GM12892 (cell line): ENCODE results near the gene DLGAP5. TPM values are rescaled to one million over a fixed set of nuclear protein-coding genes. Genes with fewer than 3 reads are reported as not detected.

Experiments used
- DNase-seq: peaks from one replicate; pipeline ENCODE4 v3.0.0; 2011; ENCODE audit not compliant: insufficient read length
- FAIRE-seq: peaks from 2 replicates; lab custom pipeline; 2011; peaks lifted over from hg19 to GRCh38; lab: Jason Lieb, UNC
- POLR2A ChIP-seq: IDR thresholded peaks from 2 replicates; pipeline ENCODE4 v1.6.1; 2011; ENCODE audit warnings: low read depth, low read length, control low read depth
- POLR2AphosphoS5 ChIP-seq: IDR thresholded peaks from 2 replicates; pipeline ENCODE4 v1.6.1; 2011; ENCODE audit warnings: low read depth, low read length, control low read depth
- TAF1 ChIP-seq: IDR thresholded peaks from 2 replicates; pipeline ENCODE4 v1.6.1; 2011; ENCODE audit warnings: low read depth, mild to moderate bottlenecking, control low read depth, low read length, borderline replicate concordance
- polyA plus RNA-seq: library from polyadenylated mRNA; unstranded; fragments of >200 nt; gene quantifications from one replicate; pipeline ENCODE4 v1.2.1, GENCODE V29; 2012; ENCODE audit warnings: missing spikeins, inconsistent platforms; ENCODE audit not compliant: missing spikeins

Gene DLGAP5
- polyA plus RNA-seq: 32.3 TPM

GRCh38 chr14:55191203-55192053, at the start of gene DLGAP5:
DLGAP5 (minus strand) TSS chr14:55191585; CDS start chr14:55189179, 2,406 bp downstream.
- TF ChIP-seq TAF1: no peak
- peak; percentile 73 for TF ChIP-seq POLR2A
- peak; percentile 56; the same call in 1 of the 2 replicates for TF ChIP-seq POLR2AphosphoS5
- DNase-seq (peak; percentile 75), FAIRE-seq (peak; percentile 99)

- DNase-seq (no peak), FAIRE-seq (no peak)
- TF ChIP-seq POLR2A (no peak), TAF1 (no peak), POLR2AphosphoS5 (no peak)
Measured at GRCh38 chr14:55240526-55241178, 49.3 kb upstream of the DLGAP5 start.

DNA sequence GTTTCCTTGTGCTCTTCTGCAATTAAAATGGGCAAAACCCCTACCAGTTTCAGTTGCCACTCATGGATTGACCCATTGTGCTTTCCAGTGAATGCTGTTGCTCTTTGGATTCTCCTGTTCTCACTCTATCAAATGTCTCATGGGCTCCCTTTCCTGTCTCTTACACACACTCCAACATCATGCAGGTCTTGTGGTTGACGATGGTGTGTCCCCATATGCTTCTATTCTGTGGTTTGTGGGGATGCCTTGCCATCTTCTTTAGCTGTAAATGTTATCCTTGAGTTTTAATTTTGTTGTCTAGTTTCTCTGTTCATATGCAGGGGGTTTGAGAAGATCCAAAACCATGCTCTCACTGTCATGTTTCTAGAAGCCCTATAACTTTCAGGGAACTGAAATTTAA, 47.9 kb upstream of the DLGAP5 start:
- no peak for DNase-seq
- no peak for FAIRE-seq
- TF ChIP-seq POLR2A: no peak
- no peak for TF ChIP-seq TAF1
- TF ChIP-seq POLR2AphosphoS5: no peak

DNA sequence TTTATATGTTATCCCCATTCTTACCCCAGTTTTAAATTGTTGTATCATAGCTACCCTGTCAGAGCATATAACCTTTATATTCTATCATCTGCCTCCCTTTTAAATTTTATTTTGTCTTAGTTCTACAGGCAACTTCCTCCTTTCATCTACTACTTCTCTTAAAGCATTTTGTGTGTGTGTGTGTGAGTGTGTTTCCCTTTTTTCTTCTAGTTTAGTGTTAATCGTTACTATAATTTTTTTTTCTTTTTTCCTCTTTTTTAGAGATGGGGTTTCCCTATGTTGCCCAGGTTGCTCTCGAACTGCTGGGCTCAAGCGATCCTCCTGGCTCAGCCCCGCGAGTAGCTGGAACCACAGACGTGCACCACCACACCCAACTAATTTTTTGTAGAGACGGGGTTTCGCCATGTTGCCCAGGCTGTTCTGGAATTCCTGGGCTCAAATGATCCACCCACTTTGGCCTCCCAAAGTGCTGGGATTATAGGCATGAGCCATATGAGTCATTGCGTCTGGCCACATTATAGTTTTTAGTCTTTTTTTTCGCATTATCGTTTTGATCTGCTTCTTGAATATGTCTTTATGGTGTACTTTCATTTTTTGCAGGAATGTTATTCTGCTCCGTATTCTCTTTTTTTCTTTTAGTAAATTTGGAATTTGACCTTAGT, 46.8 kb upstream of the DLGAP5 start:
- no peak for DNase-seq
- TF ChIP-seq POLR2AphosphoS5 (no peak), TAF1 (no peak), POLR2A (no peak)
- no peak for FAIRE-seq

DNA sequence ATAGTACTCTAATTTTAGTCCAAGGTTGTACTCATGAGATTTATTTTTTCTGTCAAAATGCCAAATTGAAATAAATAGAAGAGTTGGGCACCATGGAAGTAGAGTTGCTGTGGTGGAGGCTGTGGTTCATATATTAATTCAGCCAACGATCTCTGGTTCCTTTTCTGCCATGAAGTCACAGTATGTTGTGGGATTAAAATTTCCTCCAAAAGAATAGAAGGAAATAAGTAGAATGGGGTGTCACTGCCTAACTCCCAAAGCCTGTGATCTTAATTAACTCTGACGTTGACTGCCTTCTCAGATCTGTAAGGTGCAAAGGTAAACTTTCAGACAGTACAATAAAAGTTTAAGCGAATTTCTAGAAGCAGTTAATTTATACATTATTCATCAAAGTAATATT, 42.2 kb upstream of the DLGAP5 start:
- no peak for TF ChIP-seq TAF1
- no peak for TF ChIP-seq POLR2AphosphoS5
- TF ChIP-seq POLR2A: no peak
- FAIRE-seq (no peak), DNase-seq (no peak)

- DNase-seq (no peak), FAIRE-seq (no peak)
- TF ChIP-seq POLR2AphosphoS5: no peak
Measured at GRCh38 chr14:55228261-55228660, 36.9 kb upstream of the DLGAP5 start.

- DNase-seq (no peak), FAIRE-seq (no peak)
- no peak for TF ChIP-seq POLR2A
- no peak for TF ChIP-seq TAF1
- no peak for TF ChIP-seq POLR2AphosphoS5
Measured at GRCh38 chr14:55223364-55223763, 32.0 kb upstream of the DLGAP5 start.

DNA sequence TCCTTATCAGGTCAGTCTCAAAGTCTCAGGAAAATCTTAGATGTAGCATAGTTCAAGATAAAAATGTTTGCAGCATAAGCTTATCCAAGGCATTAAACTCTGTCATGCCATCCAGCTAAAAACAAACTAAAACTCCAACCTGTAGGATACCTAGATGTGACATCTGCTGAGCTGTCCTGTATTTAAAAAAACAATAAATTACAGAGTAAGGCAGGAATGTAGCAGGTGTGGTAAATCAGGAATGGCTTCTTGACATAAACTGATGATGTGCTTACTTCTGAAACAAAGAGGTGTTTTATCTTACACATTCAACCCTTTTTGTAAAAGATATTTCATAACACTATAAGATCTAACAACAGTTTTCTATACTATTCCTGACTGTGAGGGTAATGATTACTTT, 30.6 kb upstream of the DLGAP5 start:
- FAIRE-seq (no peak), DNase-seq (no peak)

GRCh38 chr14:55221186-55221585, 29.8 kb upstream of the DLGAP5 start:
- FAIRE-seq (no peak), DNase-seq (no peak)
- TF ChIP-seq TAF1 (no peak), POLR2A (no peak), POLR2AphosphoS5 (no peak)

More for the DNA sequence above, 30.6 kb upstream of the DLGAP5 start:
- TF ChIP-seq POLR2AphosphoS5 (no peak), TAF1 (no peak), POLR2A (no peak)

DNA sequence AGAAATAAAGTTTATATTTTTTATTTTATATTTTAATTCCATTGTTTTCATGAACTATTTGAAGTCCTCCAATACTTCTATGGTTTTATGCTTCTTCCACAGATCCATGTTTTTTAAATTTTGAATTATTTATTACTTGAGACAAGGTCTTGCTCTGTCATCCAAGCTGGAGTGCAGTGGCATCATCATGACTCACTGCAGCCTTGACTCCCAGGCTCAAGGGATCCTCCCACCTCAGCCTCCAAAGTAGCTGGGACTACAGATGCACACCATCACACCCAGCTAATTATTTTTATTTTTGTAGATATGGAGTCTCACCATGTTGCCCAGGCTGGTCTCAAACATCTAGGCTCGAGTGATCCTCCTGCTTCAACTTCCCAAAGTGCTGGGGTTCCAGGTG, 28.8 kb upstream of the DLGAP5 start:
- DNase-seq (no peak), FAIRE-seq (no peak)
- no peak for TF ChIP-seq TAF1
- no peak for TF ChIP-seq POLR2AphosphoS5
- no peak for TF ChIP-seq POLR2A

- TF ChIP-seq TAF1 (no peak), POLR2A (no peak), POLR2AphosphoS5 (no peak)
- FAIRE-seq (no peak), DNase-seq (no peak)
Measured at GRCh38 chr14:55212634-55213033, 21.2 kb upstream of the DLGAP5 start.
